DMS53 treated with DMSO at 0.1 percent for 48 hours (cell line): ENCODE results near the gene E2F3.

Experiments
- DNase-seq: peaks from one replicate; lab custom pipeline; 2025; ENCODE audit not compliant: unreplicated experiment; lab: John Stamatoyannopoulos, UW

The E2F3 gene

GRCh38 chr6:20401205-20402091, at the start of gene E2F3:
TSS of gene E2F3 (plus strand) at chr6:20401879. CDS start at chr6:20402233, 354 bp downstream.
- peak; percentile 99 for DNase-seq

- DNase-seq: no peak
These were observed 49.3 kb upstream of the E2F3 start for GRCh38 chr6:20352346-20352745.

GRCh38 chr6:20353134-20353533, 48.5 kb upstream of the E2F3 start:
- no peak for DNase-seq

GRCh38 chr6:20354366-20354765, 47.3 kb upstream of the E2F3 start:
- no peak for DNase-seq

GRCh38 chr6:20360471-20361119, 41.1 kb upstream of the E2F3 start:
- no peak for DNase-seq

- DNase-seq: no peak
These were observed 39.1 kb upstream of the E2F3 start for GRCh38 chr6:20362623-20363022.

- DNase-seq: no peak
These were observed 37.4 kb upstream of the E2F3 start for GRCh38 chr6:20364327-20364726.

- DNase-seq: no peak
These were observed 36.2 kb upstream of the E2F3 start for GRCh38 chr6:20365456-20365855.

GRCh38 chr6:20366082-20366830, 35.4 kb upstream of the E2F3 start:
- DNase-seq: no peak

- no peak for DNase-seq
These were observed 33.8 kb upstream of the E2F3 start for GRCh38 chr6:20367743-20368485.

- DNase-seq: no peak
These were observed 31.3 kb upstream of the E2F3 start for GRCh38 chr6:20370393-20370792.

- DNase-seq: no peak
These were observed 30.9 kb upstream of the E2F3 start for GRCh38 chr6:20370801-20371200.

- DNase-seq: no peak
These were observed 26.2 kb upstream of the E2F3 start for GRCh38 chr6:20375436-20375835.

GRCh38 chr6:20377623-20378265, 23.9 kb upstream of the E2F3 start:
- no peak for DNase-seq

- DNase-seq: no peak
These were observed 22.4 kb upstream of the E2F3 start for GRCh38 chr6:20379231-20379630.

- no peak for DNase-seq
These were observed 15.5 kb upstream of the E2F3 start for GRCh38 chr6:20386218-20386617.

- DNase-seq: no peak
These were observed 12.6 kb upstream of the E2F3 start for GRCh38 chr6:20389066-20389465.

GRCh38 chr6:20393297-20393696, 8.4 kb upstream of the E2F3 start:
- DNase-seq: no peak

- DNase-seq: no peak
These were observed 2.2 kb upstream of the E2F3 start for GRCh38 chr6:20399518-20399917.

- peak; percentile 52 for DNase-seq
These were observed 1.0 kb upstream of the E2F3 start for GRCh38 chr6:20400456-20401204.
